ENCODE measurements around the gene ABLIM2.

DNA sequence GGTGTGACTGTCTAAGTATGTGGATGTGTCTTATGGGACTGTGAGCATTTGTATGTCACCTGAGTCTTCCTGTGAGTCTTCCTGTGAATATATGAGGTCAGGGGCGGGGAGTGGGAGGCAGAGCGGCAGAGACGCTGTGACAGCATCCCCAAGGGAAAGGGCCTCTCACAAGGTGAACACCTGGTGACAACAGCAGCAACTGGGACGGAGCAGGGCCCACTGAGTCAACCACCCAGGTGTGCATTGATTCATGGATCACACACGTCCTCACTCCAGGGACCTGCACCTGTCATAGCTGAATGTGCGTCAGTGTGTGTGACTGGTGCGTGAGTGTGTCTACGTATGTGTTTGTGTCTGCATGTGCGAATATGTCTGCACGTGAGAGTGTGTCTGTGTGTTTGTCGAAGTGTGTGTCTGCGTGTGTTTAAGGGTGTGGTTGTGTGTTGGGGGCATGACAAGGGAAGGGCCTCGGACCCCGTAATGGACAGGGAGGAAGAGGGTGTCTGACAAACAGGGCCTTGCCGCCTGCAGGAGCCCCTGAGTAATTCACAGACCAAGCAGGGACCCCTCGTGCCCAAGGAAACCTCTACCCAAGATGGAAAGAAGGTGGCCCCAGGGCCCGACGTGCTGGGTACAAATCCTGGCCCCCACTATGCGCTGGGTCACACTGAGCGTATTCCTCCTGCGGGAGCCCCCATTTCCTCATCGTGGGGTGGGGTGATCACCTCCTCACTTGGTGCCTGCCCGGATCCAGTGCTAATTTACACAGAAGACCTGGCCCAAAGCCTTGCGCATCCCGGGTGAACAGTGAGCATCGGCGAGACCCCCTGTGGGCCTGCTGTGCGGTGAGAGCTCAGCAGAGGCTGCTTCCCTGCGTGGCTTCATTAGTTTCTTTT is 76.7 kb downstream of the ABLIM2 start:
- TF ChIP-seq, protein P1, sequence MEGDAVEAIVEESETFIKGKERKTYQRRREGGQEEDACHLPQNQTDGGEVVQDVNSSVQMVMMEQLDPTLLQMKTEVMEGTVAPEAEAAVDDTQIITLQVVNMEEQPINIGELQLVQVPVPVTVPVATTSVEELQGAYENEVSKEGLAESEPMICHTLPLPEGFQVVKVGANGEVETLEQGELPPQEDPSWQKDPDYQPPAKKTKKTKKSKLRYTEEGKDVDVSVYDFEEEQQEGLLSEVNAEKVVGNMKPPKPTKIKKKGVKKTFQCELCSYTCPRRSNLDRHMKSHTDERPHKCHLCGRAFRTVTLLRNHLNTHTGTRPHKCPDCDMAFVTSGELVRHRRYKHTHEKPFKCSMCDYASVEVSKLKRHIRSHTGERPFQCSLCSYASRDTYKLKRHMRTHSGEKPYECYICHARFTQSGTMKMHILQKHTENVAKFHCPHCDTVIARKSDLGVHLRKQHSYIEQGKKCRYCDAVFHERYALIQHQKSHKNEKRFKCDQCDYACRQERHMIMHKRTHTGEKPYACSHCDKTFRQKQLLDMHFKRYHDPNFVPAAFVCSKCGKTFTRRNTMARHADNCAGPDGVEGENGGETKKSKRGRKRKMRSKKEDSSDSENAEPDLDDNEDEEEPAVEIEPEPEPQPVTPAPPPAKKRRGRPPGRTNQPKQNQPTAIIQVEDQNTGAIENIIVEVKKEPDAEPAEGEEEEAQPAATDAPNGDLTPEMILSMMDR (IDR thresholded peaks at IDR 0.05) = no peak
- no peak for TF ChIP-seq POLR2A (IDR thresholded peaks at IDR 0.05)
